Stimulated activated CD8-positive, alpha-beta memory T cell treated with anti-CD3 and anti-CD28 coated beads, Interleukin-4, amount 100 ng/mL, for 48 hours (primary cell): ENCODE measurements around the gene RSPH6A.

ENCODE experiments used
- DNase-seq: peaks from one replicate; pipeline ENCODE4 v3.0.0-alpha.2; 2020

The RSPH6A gene

GRCh38 chr19:45779231-45780145 is 35.6 kb downstream of the RSPH6A start:
- DNase-seq = peak; percentile 99

- DNase-seq = no peak
These were observed 37.0 kb downstream of the RSPH6A start for GRCh38 chr19:45778010-45778661.

GRCh38 chr19:45777395-45777961 is 37.6 kb downstream of the RSPH6A start:
- DNase-seq = no peak

- no peak for DNase-seq
These were observed 40.3 kb downstream of the RSPH6A start for GRCh38 chr19:45774765-45775164.

GRCh38 chr19:45773384-45773783 is 41.7 kb downstream of the RSPH6A start:
- no peak for DNase-seq

GRCh38 chr19:45772912-45773311 is 42.2 kb downstream of the RSPH6A start:
- DNase-seq = no peak

- no peak for DNase-seq
These were observed 42.8 kb downstream of the RSPH6A start for GRCh38 chr19:45772130-45772840.

- DNase-seq = no peak
These were observed 43.7 kb downstream of the RSPH6A start for GRCh38 chr19:45771311-45771933.

- peak; percentile 92 for DNase-seq
These were observed 44.7 kb downstream of the RSPH6A start for GRCh38 chr19:45770192-45771101.

GRCh38 chr19:45769821-45770191 is 45.3 kb downstream of the RSPH6A start:
- DNase-seq = peak; percentile 62

- peak; percentile 99 for DNase-seq
These were observed 45.9 kb downstream of the RSPH6A start, which contains the start of gene SIX5 for GRCh38 chr19:45768984-45769782. Gene SIX5 (minus strand): TSS chr19:45769252. CDS start chr19:45768844, 408 bp downstream.

GRCh38 chr19:45768655-45768983 is 46.5 kb downstream of the RSPH6A start:
- peak; percentile 66 for DNase-seq

GRCh38 chr19:45767881-45768654 is 47.0 kb downstream of the RSPH6A start:
- peak; percentile 45 for DNase-seq

GRCh38 chr19:45767410-45767880 is 47.7 kb downstream of the RSPH6A start:
- DNase-seq = no peak

GRCh38 chr19:45766869-45767346 is 48.2 kb downstream of the RSPH6A start:
- no peak for DNase-seq

- no peak for DNase-seq
These were observed 48.7 kb downstream of the RSPH6A start for GRCh38 chr19:45766296-45766868.

GRCh38 chr19:45765702-45766295 is 49.3 kb downstream of the RSPH6A start:
- no peak for DNase-seq

GRCh38 chr19:45764945-45765701 is 50.0 kb downstream of the RSPH6A start:
- DNase-seq = no peak
